Uterus (tissue), 4 donors: ENCODE measurements around the gene CLCA1. TPM values are rescaled to one million over a fixed set of nuclear protein-coding genes. Genes with fewer than 3 reads are reported as not detected.

ENCODE experiments used
- DNase-seq, 2 donors: peaks; one replicate each; pipeline ENCODE4 v3.0.0-alpha.2; 2019 to 2020
- H3K27ac ChIP-seq, 2 donors: fragments of 200-600 bp; sonication (generic); 1 replicate in 1 of 2; 2 replicates in 1 of 2; pipeline ENCODE4 v1.5.1; 2016 to 2018
- H3K27me3 ChIP-seq, 2 donors: fragments of 200-600 bp; sonication (generic); one replicate each; pipeline ENCODE4 v1.5.1; 2018 to 2019; ENCODE audit warnings: control low read depth in 1 of 2
- H3K36me3 ChIP-seq, 2 donors: fragments of 200-600 bp; sonication (generic); one replicate each; pipeline ENCODE4 v1.5.1; 2019; ENCODE audit warnings: control low read depth in 1 of 2
- H3K4me1 ChIP-seq, 2 donors: fragments of 200-600 bp; sonication (generic); one replicate each; pipeline ENCODE4 v1.5.1; 2018 to 2019; ENCODE audit warnings: control low read depth in 1 of 2
- H3K4me3 ChIP-seq, 2 donors: fragments of 200-600 bp; sonication (generic); 1 replicate in 1 of 2; 2 replicates in 1 of 2; pipeline ENCODE4 v1.5.1; 2018 to 2019; ENCODE audit warnings: mild to moderate bottlenecking in 1 of 2
- H3K9me3 ChIP-seq, 2 donors: fragments of 200-600 bp; sonication (generic); one replicate each; pipeline ENCODE4 v1.5.1; 2019; ENCODE audit warnings: control low read depth in 1 of 2
- CTCF ChIP-seq, 4 experiments: fragments of 200-600 bp in 2 of 4; fragments of 450-650 bp in 2 of 4; sonication (generic) in 2 of 4; IDR thresholded peaks; one replicate each; pipeline ENCODE4 v1.5.1; 2016 to 2019; ENCODE audit warnings: antibody characterized with exemption in 4 of 4, mild to moderate bottlenecking in 2 of 4, moderate library complexity in 1 of 4
- POLR2A ChIP-seq, 2 donors: fragments of 450-650 bp; IDR thresholded peaks; one replicate each; pipeline ENCODE4 v1.6.1; 2016; ENCODE audit warnings: antibody characterized with exemption in 2 of 2, mild to moderate bottlenecking in 1 of 2, moderate library complexity in 1 of 2
- intact Hi-C: fragments of 100-400 bp; cut with DNase I; formaldehyde crosslinking; loops from one replicate; pipeline ENCODE4 v1.15.1; 2023; ENCODE audit warnings: low total_unique reads
- total RNA-seq, 4 donors: library from RNA; depleted of rRNA in 3 of 4; stranded (reverse); fragments of >200 nt in 3 of 4; gene quantifications; one replicate each; pipeline versions ENCODE4 v1.1.0 to v1.2.4, GENCODE V29; 2014 to 2023
- donor health status: DM: yes; HTN: yes; CAD: no.

CLCA1 gene
- total RNA-seq, 4 donors from 2014 or later, result 0.21 to 0.29 TPM; not detected in 2

- intact Hi-C loops, result no loop called here
- Histone ChIP-seq H3K4me3 (no peak overlapping the region), H3K36me3 (no peaks in the 10 kb centered on the region), H3K9me3 (no peaks in the 10 kb centered on the region), H3K27me3 (no peaks in the 10 kb centered on the region), H3K4me1 (no peaks in the 10 kb centered on the region), H3K27ac (no peak overlapping the region)
- DNase-seq, result no peak
- no peak for TF ChIP-seq POLR2A (IDR thresholded peaks at IDR 0.05)
- peak in 1 of 4 experiments; percentile 15 for TF ChIP-seq CTCF (IDR thresholded peaks at IDR 0.05)
Measured at GRCh38 chr1:86515597-86515996, 46.9 kb downstream of the CLCA1 start.

- Histone ChIP-seq H3K27ac (no peak overlapping the region), H3K27me3 (no peaks in the 10 kb centered on the region), H3K4me3 (no peak overlapping the region), H3K36me3 (no peaks in the 10 kb centered on the region), H3K4me1 (no peaks in the 10 kb centered on the region), H3K9me3 (no peaks in the 10 kb centered on the region)
- TF ChIP-seq POLR2A (IDR thresholded peaks at IDR 0.05), result no peak
- TF ChIP-seq CTCF (IDR thresholded peaks at IDR 0.05), result no peak
- DNase-seq, result no peak
- intact Hi-C loops, result no loop called here
Measured at GRCh38 chr1:86516335-86516734, 47.6 kb downstream of the CLCA1 start.

GRCh38 chr1:86517336-86517735 is 48.6 kb downstream of the CLCA1 start:
- TF ChIP-seq CTCF (IDR thresholded peaks at IDR 0.05) (no peak), POLR2A (IDR thresholded peaks at IDR 0.05) (no peak)
- Histone ChIP-seq H3K9me3 (no peaks in the 10 kb centered on the region), H3K4me3 (no peak overlapping the region), H3K27me3 (no peaks in the 10 kb centered on the region), H3K27ac (no peak overlapping the region), H3K36me3 (no peaks in the 10 kb centered on the region), H3K4me1 (no peaks in the 10 kb centered on the region)
- intact Hi-C loops, result no loop called here
- DNase-seq, result no peak

GRCh38 chr1:86520789-86521521 is 52.2 kb downstream of the CLCA1 start:
- TF ChIP-seq CTCF (IDR thresholded peaks at IDR 0.05), result no peak
- no peak for TF ChIP-seq POLR2A (IDR thresholded peaks at IDR 0.05)
- intact Hi-C loops, result no loop called here
- DNase-seq, result no peak

GRCh38 chr1:86521522-86521891 is 52.8 kb downstream of the CLCA1 start:
- no peak for DNase-seq
- peaks cover 0 to 3% of the 10 kb centered on the region in 2 donors for H3K9me3 ChIP-seq
- H3K27ac ChIP-seq, result no peak overlapping the region
- no peak for TF ChIP-seq POLR2A (IDR thresholded peaks at IDR 0.05)
- TF ChIP-seq CTCF (IDR thresholded peaks at IDR 0.05), result no peak
- H3K4me1 ChIP-seq, result no peaks in the 10 kb centered on the region
- H3K4me3 ChIP-seq, result no peak overlapping the region
- H3K36me3 ChIP-seq, result no peaks in the 10 kb centered on the region
- intact Hi-C loops, result no loop called here
- no peaks in the 10 kb centered on the region for H3K27me3 ChIP-seq

More at GRCh38 chr1:86520789-86521521, 52.2 kb downstream of the CLCA1 start:
- H3K27ac ChIP-seq, result no peak overlapping the region
- H3K4me1 ChIP-seq, result no peaks in the 10 kb centered on the region
- H3K27me3 ChIP-seq, result no peaks in the 10 kb centered on the region
- no peaks in the 10 kb centered on the region for H3K36me3 ChIP-seq
- no peak overlapping the region for H3K4me3 ChIP-seq
- peaks cover 0 to 3% of the 10 kb centered on the region in 2 donors for H3K9me3 ChIP-seq
